IMR-90 (cell line): Measurements from ENCODE around the gene MIA2. TPM values are rescaled to one million over a fixed set of nuclear protein-coding genes. Genes with fewer than 3 reads are reported as not detected.

Source experiments
- ATAC-seq: fragments of 200-7000 bp; cut with Tn5 transposase; 2 replicates; pipeline ENCODE4 v1.9.1; 2020; ENCODE audit warnings: low read depth, mild to moderate bottlenecking, moderate library complexity
- BruUV-seq: library from RNA; stranded (reverse); fragments of 400-500 nt; replicated peaks from 2 replicates; lab custom pipeline; 2021; lab: Mats Ljungman, UMichigan
- CTCF ChIA-PET: fragments of 300-600 bp; formaldehyde crosslinking; extraction: SDS; loops from one replicate; lab custom pipeline; 2021; ENCODE audit warnings: antibody characterized with exemption; lab: Yijun Ruan, JAX
- POLR2A ChIA-PET: fragments of 300-600 bp; sonication (Branson Sonifier 250); formaldehyde crosslinking; loops from one replicate; lab custom pipeline; 2022; ENCODE audit warnings: antibody characterized with exemption; ENCODE audit not compliant: unreplicated experiment; lab: Charles Lee
- DNase-seq: peaks from one replicate; pipeline ENCODE4 v3.0.0; 2013
- H2AFZ ChIP-seq: replicated peaks from 2 replicates; pipeline ENCODE3; 2013; ENCODE audit warnings: low read length, mild to moderate bottlenecking; ENCODE audit not compliant: poor library complexity
- H2AK5ac ChIP-seq: 2 replicates; pipeline ENCODE4 v1.6.1; 2013; ENCODE audit warnings: low read depth, low read length, inconsistent platforms
- H2AK9ac ChIP-seq: replicated peaks from 2 replicates; pipeline ENCODE3; 2013; ENCODE audit warnings: mild to moderate bottlenecking, low read depth, low read length, moderate library complexity; ENCODE audit not compliant: poor library complexity
- H2BK120ac ChIP-seq: 2 replicates; pipeline ENCODE4 v1.6.1; 2013; ENCODE audit warnings: low read depth, low read length, inconsistent platforms
- H2BK15ac ChIP-seq: 3 replicates; pipeline ENCODE4 v1.6.1; 2013; ENCODE audit warnings: low read depth, low read length, inconsistent platforms
- H2BK20ac ChIP-seq: 2 replicates; pipeline ENCODE4 v1.6.1; 2013; ENCODE audit warnings: low read depth, mild to moderate bottlenecking, inconsistent platforms, low read length, moderate library complexity
- H2BK5ac ChIP-seq: 2 replicates; pipeline ENCODE4 v1.6.1; 2013; ENCODE audit warnings: mild to moderate bottlenecking, low read depth, low read length, inconsistent platforms; ENCODE audit not compliant: poor library complexity, severe bottlenecking
- H3K14ac ChIP-seq: replicated peaks from 2 replicates; pipeline ENCODE4 v1.6.1; 2013; ENCODE audit warnings: low read depth, low read length, inconsistent platforms
- H3K18ac ChIP-seq: 2 replicates; pipeline ENCODE4 v1.6.1; 2013; ENCODE audit warnings: low read depth, low read length, control low read depth
- H3K23ac ChIP-seq: 2 replicates; pipeline ENCODE4 v1.6.1; 2013; ENCODE audit warnings: low read depth, low read length, inconsistent platforms
- H3K27ac ChIP-seq: 2 replicates; pipeline ENCODE4 v1.5.1; 2013; ENCODE audit warnings: mild to moderate bottlenecking, control low read depth, low read length; ENCODE audit not compliant: insufficient read depth
- H3K27me3 ChIP-seq: 2 replicates; pipeline ENCODE4 v1.6.1; 2013; ENCODE audit warnings: low read length; ENCODE audit not compliant: control insufficient read depth, insufficient read depth
- H3K36me3 ChIP-seq: 2 replicates; pipeline ENCODE4 v1.6.1; 2013; ENCODE audit warnings: low read length, mixed read lengths; ENCODE audit not compliant: control insufficient read depth, insufficient read depth
- H3K4ac ChIP-seq: 2 replicates; pipeline ENCODE4 v1.6.1; 2013; ENCODE audit warnings: low read depth, low read length, inconsistent platforms
- H3K4me1 ChIP-seq: 2 replicates; pipeline ENCODE4 v1.6.1; 2013; ENCODE audit warnings: low read length, mixed read lengths; ENCODE audit not compliant: control insufficient read depth, insufficient read depth
- H3K4me2 ChIP-seq: 2 replicates; pipeline ENCODE4 v1.6.1; 2013; ENCODE audit warnings: low read depth, mild to moderate bottlenecking, control low read depth, low read length, moderate library complexity
- H3K4me3 ChIP-seq: 2 replicates; pipeline ENCODE4 v1.5.1; 2013; ENCODE audit warnings: low read depth, mild to moderate bottlenecking, control low read depth, low read length, moderate library complexity; ENCODE audit not compliant: insufficient read depth
- H3K56ac ChIP-seq: 2 replicates; pipeline ENCODE4 v1.6.1; 2013; ENCODE audit warnings: low read length, inconsistent platforms; ENCODE audit not compliant: insufficient read depth; ENCODE audit errors: extremely low read depth
- H3K79me1 ChIP-seq, 2 experiments: 2 replicates each; pipeline ENCODE4 v1.6.1; 2013; ENCODE audit warnings: low read length in 2 of 2, inconsistent platforms in 1 of 2, low read depth in 1 of 2
- H3K9ac ChIP-seq: 2 replicates; pipeline ENCODE4 v1.6.1; 2013; ENCODE audit warnings: low read depth, low read length, control low read depth
- H3K9me1 ChIP-seq: 2 replicates; pipeline ENCODE4 v1.6.1; 2013; ENCODE audit warnings: low read length, inconsistent platforms; ENCODE audit not compliant: insufficient read depth
- H3K9me3 ChIP-seq: 2 replicates; pipeline ENCODE4 v1.6.1; 2013; ENCODE audit warnings: low read length; ENCODE audit not compliant: control insufficient read depth, insufficient read depth
- H4K20me1 ChIP-seq: 2 replicates; pipeline ENCODE4 v1.6.1; 2013; ENCODE audit warnings: low read length, inconsistent platforms; ENCODE audit not compliant: insufficient read depth
- H4K5ac ChIP-seq: 2 replicates; pipeline ENCODE4 v1.6.1; 2013; ENCODE audit warnings: mild to moderate bottlenecking, low read depth, low read length, control low read depth
- H4K8ac ChIP-seq, 2 experiments: 2 replicates each; pipeline ENCODE4 v1.6.1; 2013; ENCODE audit warnings: low read depth in 2 of 2, low read length in 2 of 2, control low read depth in 1 of 2, inconsistent platforms in 1 of 2
- H4K91ac ChIP-seq: 2 replicates; pipeline ENCODE4 v1.6.1; 2013; ENCODE audit warnings: low read depth, low read length, inconsistent platforms; ENCODE audit not compliant: insufficient read depth
- CEBPB ChIP-seq: IDR thresholded peaks from 2 replicates; pipeline ENCODE4 v1.6.1; 2012; ENCODE audit warnings: low read depth, low read length, improper control_type of control experiment
- CHD1 ChIP-seq: IDR thresholded peaks from 2 replicates; pipeline ENCODE4 v1.6.1; 2012; ENCODE audit warnings: low read depth, low read length, improper control_type of control experiment
- MAFK ChIP-seq: IDR thresholded peaks from 2 replicates; pipeline ENCODE4 v1.6.1; 2012; ENCODE audit warnings: low read depth, low read length, improper control_type of control experiment
- MAZ ChIP-seq: IDR thresholded peaks from 2 replicates; pipeline ENCODE4 v1.6.1; 2012; ENCODE audit warnings: low read depth, mild to moderate bottlenecking, low read length, improper control_type of control experiment, moderate library complexity, borderline replicate concordance
- MXI1 ChIP-seq: IDR thresholded peaks from 2 replicates; pipeline ENCODE4 v1.6.1; 2012; ENCODE audit warnings: low read depth, mild to moderate bottlenecking, low read length, moderate library complexity, borderline replicate concordance
- NFE2L2 ChIP-seq: fragments of 150-350 bp; IDR thresholded peaks from 2 replicates; pipeline ENCODE4 v1.6.1; 2016; ENCODE audit warnings: low read depth, mild to moderate bottlenecking, low read length
- RAD21 ChIP-seq: IDR thresholded peaks from 2 replicates; pipeline ENCODE4 v1.6.1; 2012; ENCODE audit warnings: low read length, improper control_type of control experiment
- RFX5 ChIP-seq: IDR thresholded peaks from 2 replicates; pipeline ENCODE4 v1.8.0; 2012; ENCODE audit warnings: low read depth, mild to moderate bottlenecking, low read length, moderate library complexity
- WGBS, 2 experiments: methylation state at CpG; one replicate each; pipeline versions ENCODE4 v1.1.5 to v1.1.7; 2013; ENCODE audit warnings: missing lambda C conversion rate in 2 of 2; ENCODE audit not compliant: insufficient read length in 1 of 2; ENCODE audit errors: extremely low coverage in 2 of 2; 5-methylcytosine and 5-hydroxymethylcytosine counted together
- dilution Hi-C: fragments of 300-500 bp; cut with HindIII; formaldehyde crosslinking; loops from one replicate; pipeline ENCODE4 v1.14.3; 2018; ENCODE audit warnings: low sequenced_read_pairs; ENCODE audit not compliant: unreplicated experiment
- in situ Hi-C: fragments of 300-500 bp; cut with MboI; formaldehyde crosslinking; loops from 3 replicates; pipeline ENCODE4 v1.14.3; 2019; ENCODE audit warnings: low sequenced_read_pairs, inconsistent platforms, mixed read lengths
- intact Hi-C: fragments of 100-400 bp; cut with micrococcal nuclease; formaldehyde crosslinking; loops from 2 replicates; pipeline ENCODE4 v1.10.0; 2022
- polyA plus RNA-seq, 3 experiments: library from polyadenylated mRNA; depleted of rRNA; stranded (reverse); fragments of >200 nt; gene quantifications; 2 replicates each; pipeline ENCODE4 v1.2.3, GENCODE V29; 2012; ENCODE audit warnings: low replicate concordance in 1 of 3
- total RNA-seq: library from RNA; depleted of rRNA; stranded (reverse); fragments of >200 nt; gene quantifications from 2 replicates; pipeline ENCODE4 v1.2.3, GENCODE V29; 2012
- TF ChIP-seq, protein P1 (sequence below): fragments of 150-350 bp; IDR thresholded peaks from 2 replicates; pipeline ENCODE4 v1.6.1; 2017; ENCODE audit warnings: mild to moderate bottlenecking, antibody characterized with exemption, low read length, low read depth
- TF ChIP-seq, protein P2 (sequence below): conservative IDR thresholded peaks from 2 replicates; pipeline ENCODE4 v1.5.1; 2012; ENCODE audit warnings: mild to moderate bottlenecking, low read depth, low read length, improper control_type of control experiment

MIA2 gene
- total and polyA plus RNA-seq, 2 of the 4 experiments (the other 2 are of a cell fraction), result 3.9 to 6.8 TPM

DNA sequence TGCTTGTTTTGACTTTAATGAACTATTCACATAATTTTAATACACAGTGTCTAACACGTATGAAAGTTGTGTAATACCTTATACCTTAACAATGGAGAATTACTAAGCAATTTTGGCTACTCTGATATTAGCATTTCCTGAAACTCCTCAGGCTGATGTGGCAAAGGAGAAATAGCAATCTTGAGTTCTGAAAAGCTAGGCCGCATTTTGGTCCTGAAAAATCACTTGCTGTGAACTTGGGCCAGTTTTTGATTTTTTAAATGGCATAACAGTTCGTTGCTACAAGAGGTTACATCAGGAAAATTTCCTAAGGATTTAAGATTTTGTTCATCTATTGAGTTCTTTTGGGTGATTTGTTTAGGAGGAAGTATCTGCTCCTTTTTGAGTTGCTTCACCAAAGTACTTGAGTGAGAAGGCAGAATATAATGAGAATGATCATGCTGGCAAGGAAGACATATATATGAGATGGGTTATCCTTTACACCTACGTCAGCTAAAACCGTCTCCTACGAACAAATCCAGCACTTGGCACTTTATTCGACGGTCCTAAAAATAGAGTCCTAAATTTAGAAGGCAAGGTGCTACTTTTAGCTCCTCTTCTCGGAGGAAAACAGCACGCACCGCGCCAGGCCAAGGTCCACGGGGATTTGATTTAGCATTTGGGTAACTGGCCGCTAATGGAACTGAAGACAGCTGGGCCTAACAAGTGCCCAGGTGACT is 32.2 kb downstream of the MIA2 start:
- DNase-seq (peak; percentile 26), ATAC-seq (no peak)
- CTCF ChIA-PET, result interaction anchor here (0.6 kb wide), 1 partner anchor 16 kb away, joined by 3 read pairs; no protein-coding TSS in a partner anchor
- H4K91ac ChIP-seq, result peak overlapping the region; percentile 91
- peak overlapping the region; percentile 70 for H3K4me3 ChIP-seq
- H4K8ac ChIP-seq, result peak overlapping the region; percentile 90 to 96
- H2AK5ac ChIP-seq, result peak overlapping the region; percentile 56
- peak overlapping the region; percentile 99 for H3K14ac ChIP-seq
- H3K27ac ChIP-seq, result peak overlapping the region; percentile 95
- H2BK120ac ChIP-seq, result peak overlapping the region; percentile 90
- H3K4me1 ChIP-seq, result peaks cover 2% of the 10 kb centered on the region; the same call in 1 of the 2 replicates
- H3K23ac ChIP-seq, result peak overlapping the region; percentile 99
- no peaks in the 10 kb centered on the region for H3K36me3 ChIP-seq
- TF ChIP-seq MAZ (peak; percentile 8; the same call in 1 of the 2 replicates), MXI1 (no peak), NFE2L2 (no peak), CEBPB (peak; percentile 67), RAD21 (no peak), MAFK (peak; percentile 70), RFX5 (no peak), CHD1 (no peak)
- TF ChIP-seq, protein P1, sequence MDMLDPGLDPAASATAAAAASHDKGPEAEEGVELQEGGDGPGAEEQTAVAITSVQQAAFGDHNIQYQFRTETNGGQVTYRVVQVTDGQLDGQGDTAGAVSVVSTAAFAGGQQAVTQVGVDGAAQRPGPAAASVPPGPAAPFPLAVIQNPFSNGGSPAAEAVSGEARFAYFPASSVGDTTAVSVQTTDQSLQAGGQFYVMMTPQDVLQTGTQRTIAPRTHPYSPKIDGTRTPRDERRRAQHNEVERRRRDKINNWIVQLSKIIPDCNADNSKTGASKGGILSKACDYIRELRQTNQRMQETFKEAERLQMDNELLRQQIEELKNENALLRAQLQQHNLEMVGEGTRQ, result no peak
- TF ChIP-seq, protein P2, sequence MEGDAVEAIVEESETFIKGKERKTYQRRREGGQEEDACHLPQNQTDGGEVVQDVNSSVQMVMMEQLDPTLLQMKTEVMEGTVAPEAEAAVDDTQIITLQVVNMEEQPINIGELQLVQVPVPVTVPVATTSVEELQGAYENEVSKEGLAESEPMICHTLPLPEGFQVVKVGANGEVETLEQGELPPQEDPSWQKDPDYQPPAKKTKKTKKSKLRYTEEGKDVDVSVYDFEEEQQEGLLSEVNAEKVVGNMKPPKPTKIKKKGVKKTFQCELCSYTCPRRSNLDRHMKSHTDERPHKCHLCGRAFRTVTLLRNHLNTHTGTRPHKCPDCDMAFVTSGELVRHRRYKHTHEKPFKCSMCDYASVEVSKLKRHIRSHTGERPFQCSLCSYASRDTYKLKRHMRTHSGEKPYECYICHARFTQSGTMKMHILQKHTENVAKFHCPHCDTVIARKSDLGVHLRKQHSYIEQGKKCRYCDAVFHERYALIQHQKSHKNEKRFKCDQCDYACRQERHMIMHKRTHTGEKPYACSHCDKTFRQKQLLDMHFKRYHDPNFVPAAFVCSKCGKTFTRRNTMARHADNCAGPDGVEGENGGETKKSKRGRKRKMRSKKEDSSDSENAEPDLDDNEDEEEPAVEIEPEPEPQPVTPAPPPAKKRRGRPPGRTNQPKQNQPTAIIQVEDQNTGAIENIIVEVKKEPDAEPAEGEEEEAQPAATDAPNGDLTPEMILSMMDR, result no peak
- peak overlapping the region; percentile 83 for H3K4me2 ChIP-seq
- H2AFZ ChIP-seq, result peak overlapping the region; percentile 100
- WGBS, 2 experiments, result 29% methylated on average over 6 of the region's 14 CpGs; no CpG with 5 or more reads in 1 of the 2 experiments
- in situ Hi-C loops (no loop called here), dilution Hi-C loops (no loop called here), intact Hi-C loops (loop anchor here (2.0 to 10.0 kb wide), 3 partner anchors 95 to 166 kb away; partner anchors contain the start of genes FBXO33, SEC23A and TRAPPC6B)
- peak overlapping the region; percentile 42; the same call in 1 of the 3 replicates for H2BK15ac ChIP-seq
- no peaks in the 10 kb centered on the region for H3K9me3 ChIP-seq
- H3K9ac ChIP-seq, result peak overlapping the region; percentile 89
- peak overlapping the region; percentile 82 for H3K56ac ChIP-seq
- no peaks in the 10 kb centered on the region for H3K9me1 ChIP-seq
- H2AK9ac ChIP-seq, result peak overlapping the region; percentile 98
- no peaks in the 10 kb centered on the region for H3K27me3 ChIP-seq
- peak overlapping the region; percentile 97 for H3K4ac ChIP-seq
- peaks cover 2% of the 10 kb centered on the region; the same call in 1 of the 2 replicates for H4K20me1 ChIP-seq
- H2BK20ac ChIP-seq, result peak overlapping the region; percentile 8; the same call in 1 of the 2 replicates
- POLR2A ChIA-PET, result interaction anchor here (0.6 kb wide), 1 partner anchor 45 kb away, joined by 6 read pairs; no protein-coding TSS in a partner anchor
- peak overlapping the region; percentile 88 for H4K5ac ChIP-seq
- BruUV-seq, result no TSS peak
- peaks cover 5 to 28% of the 10 kb centered on the region in 2 experiments; a peak in 3 of 4 replicates for H3K79me1 ChIP-seq
- H2BK5ac ChIP-seq, result peak overlapping the region; percentile 96
- H3K18ac ChIP-seq, result peak overlapping the region; percentile 39
